SK-N-SH (cell line): Measurements from ENCODE around the gene SCNN1A. TPM values are rescaled to one million over a fixed set of nuclear protein-coding genes. Genes with fewer than 3 reads are reported as not detected.
A peak's percentile ranks its signal among the peaks of the same experiment; 100 is the strongest.

Experiments
- CTCF ChIA-PET: fragments of 300-600, 350-600 bp; formaldehyde crosslinking; extraction: SDS; loops from one replicate; lab custom pipeline; 2021; lab: Yijun Ruan, JAX
- POLR2A ChIA-PET: fragments of 350-600 bp; sonication (Branson Sonifier 250); formaldehyde crosslinking; extraction: SDS; loops from one replicate; lab custom pipeline; 2020; ENCODE audit warnings: antibody characterized with exemption, inconsistent platforms; lab: Yijun Ruan, JAX
- DNase-seq: peaks from one replicate; pipeline ENCODE4 v3.0.0; 2012
- H2AFZ ChIP-seq: fragments of 200-600 bp; sonication (generic); 2 replicates; pipeline ENCODE4 v1.8.1; 2016; ENCODE audit warnings: antibody characterized with exemption, mild to moderate bottlenecking, low read depth
- H3F3A ChIP-seq: fragments of 200-600 bp; sonication (generic); replicated peaks from 2 replicates; pipeline ENCODE3; 2016; ENCODE audit warnings: antibody characterized with exemption, mild to moderate bottlenecking; ENCODE audit not compliant: insufficient read depth
- H3K27ac ChIP-seq, 2 experiments: fragments of 200-500 bp in 1 of 2; fragments of 200-600 bp in 1 of 2; sonication (Bioruptor generic) in 1 of 2; sonication (generic), shearing (Covaris generic) in 1 of 2; 2 replicates each; pipeline versions ENCODE4 v1.5.1 to v1.6.1; 2014 to 2016; ENCODE audit warnings: low read depth in 2 of 2, inconsistent platforms in 1 of 2, low read length in 1 of 2, mild to moderate bottlenecking in 1 of 2, mixed read lengths in 1 of 2
- H3K27me3 ChIP-seq: fragments of 200-600 bp; sonication (generic), shearing (Covaris generic); 2 replicates; pipeline ENCODE4 v1.6.1; 2016; ENCODE audit warnings: mixed run types; ENCODE audit not compliant: insufficient read depth
- H3K36me3 ChIP-seq, 2 experiments: fragments of 200-500 bp in 1 of 2; fragments of 200-600 bp in 1 of 2; sonication (Bioruptor generic) in 1 of 2; sonication (generic) in 1 of 2; replicated peaks in 1 of 2; 2 replicates each; pipeline versions ENCODE3 to v1.5.1; 2014 to 2016; ENCODE audit warnings: low read length in 1 of 2, mild to moderate bottlenecking in 1 of 2; ENCODE audit not compliant: insufficient read depth in 2 of 2, control insufficient read depth in 1 of 2
- H3K4me1 ChIP-seq, 2 experiments: fragments of 200-500 bp in 1 of 2; fragments of 200-600 bp in 1 of 2; sonication (Bioruptor generic) in 1 of 2; sonication (generic), shearing (Covaris generic) in 1 of 2; 2 replicates each; pipeline versions ENCODE4 v1.5.1 to v1.6.1; 2014 to 2016; ENCODE audit warnings: low read depth in 1 of 2, low read length in 1 of 2, mixed run types in 1 of 2; ENCODE audit not compliant: insufficient read depth in 2 of 2, control insufficient read depth in 1 of 2
- H3K4me2 ChIP-seq: fragments of 200-600 bp; sonication (generic), shearing (Covaris generic); 2 replicates; pipeline ENCODE4 v1.6.1; 2017; ENCODE audit warnings: mixed run types
- H3K4me3 ChIP-seq, 2 experiments: fragments of 200-500 bp in 1 of 2; fragments of 200-600 bp in 1 of 2; sonication (Bioruptor generic) in 1 of 2; sonication (generic), shearing (Covaris generic) in 1 of 2; 2 replicates each; pipeline versions ENCODE4 v1.5.1 to v1.8.1; 2014 to 2016; ENCODE audit warnings: low read depth in 2 of 2, inconsistent platforms in 1 of 2, low read length in 1 of 2, mild to moderate bottlenecking in 1 of 2, mixed read lengths in 1 of 2, moderate library complexity in 1 of 2
- H3K79me2 ChIP-seq: fragments of 200-600 bp; sonication (generic); 2 replicates; pipeline ENCODE4 v1.8.1; 2017; ENCODE audit warnings: mild to moderate bottlenecking; ENCODE audit not compliant: insufficient read depth
- H3K9ac ChIP-seq: fragments of 200-600 bp; sonication (generic); 2 replicates; pipeline ENCODE4 v1.6.1; 2017; ENCODE audit warnings: mixed run types
- H3K9me2 ChIP-seq: fragments of 200-600 bp; sonication (generic); 2 replicates; pipeline ENCODE4 v1.6.1; 2017; ENCODE audit warnings: mixed run types
- H3K9me3 ChIP-seq: fragments of 200-600 bp; sonication (generic); 2 replicates; pipeline ENCODE4 v1.6.1; 2017; ENCODE audit warnings: mixed run types, mild to moderate bottlenecking, moderate library complexity
- H4K20me1 ChIP-seq: fragments of 200-600 bp; sonication (generic); 2 replicates; pipeline ENCODE4 v1.6.1; 2017; ENCODE audit warnings: mild to moderate bottlenecking, mixed run types; ENCODE audit not compliant: insufficient read depth
- CHD2 ChIP-seq: fragments of 150-350 bp; IDR thresholded peaks from 2 replicates; pipeline ENCODE4 v1.6.1; 2018; ENCODE audit warnings: low read length; ENCODE audit not compliant: partially characterized antibody
- EP300 ChIP-seq, 2 experiments: IDR thresholded peaks; 2 replicates each; pipeline versions ENCODE4 v1.4.0 to v1.6.1; 2012; ENCODE audit warnings: borderline replicate concordance in 1 of 2, low read depth in 1 of 2, low read length in 1 of 2
- FOXJ3 ChIP-seq: sonication (generic); formaldehyde crosslinking; IDR thresholded peaks from 2 replicates; pipeline ENCODE4 v1.5.1; 2020; ENCODE audit warnings: mild to moderate bottlenecking, missing genetic modification reagents
- FOXM1 ChIP-seq: IDR thresholded peaks from 2 replicates; pipeline ENCODE4 v1.4.0; 2012; ENCODE audit warnings: low read depth, mild to moderate bottlenecking
- JUND ChIP-seq: IDR thresholded peaks from 2 replicates; pipeline ENCODE4 v1.4.0; 2012
- MXI1 ChIP-seq: IDR thresholded peaks from 2 replicates; pipeline ENCODE4 v1.6.1; 2012; ENCODE audit warnings: mild to moderate bottlenecking, low read depth, low read length, improper control_type of control experiment
- POLR2AphosphoS5 ChIP-seq: IDR thresholded peaks from 2 replicates; pipeline ENCODE4 v1.6.1; 2012; ENCODE audit warnings: low read depth, low read length
- RAD21 ChIP-seq: IDR thresholded peaks from 2 replicates; pipeline ENCODE4 v1.6.1; 2012; ENCODE audit warnings: mild to moderate bottlenecking, low read length
- RCOR1 ChIP-seq: fragments of 150-350 bp; IDR thresholded peaks from 2 replicates; pipeline ENCODE4 v1.6.1; 2017; ENCODE audit warnings: antibody characterized with exemption, low read length
- REST ChIP-seq: IDR thresholded peaks from 2 replicates; pipeline ENCODE4 v1.6.1; 2012; ENCODE audit warnings: mild to moderate bottlenecking, low read depth, low read length, moderate library complexity
- SIN3A ChIP-seq: IDR thresholded peaks from 2 replicates; pipeline ENCODE4 v1.6.1; 2012; ENCODE audit warnings: low read depth, mild to moderate bottlenecking, low read length, moderate library complexity, borderline replicate concordance
- TAF1 ChIP-seq: IDR thresholded peaks from 2 replicates; pipeline ENCODE4 v1.6.1; 2012; ENCODE audit warnings: low read depth, mild to moderate bottlenecking, low read length, moderate library complexity, borderline replicate concordance
- TEAD4 ChIP-seq: IDR thresholded peaks from 2 replicates; pipeline ENCODE4 v1.4.0; 2012; ENCODE audit warnings: mild to moderate bottlenecking, borderline replicate concordance; ENCODE audit not compliant: insufficient read depth
- YY1 ChIP-seq: IDR thresholded peaks from 2 replicates; pipeline ENCODE4 v1.4.0; 2012; ENCODE audit warnings: low read depth, mild to moderate bottlenecking
- WGBS: methylation state at CpG from one replicate; pipeline ENCODE4 v1.1.6; 2017; ENCODE audit warnings: low lambda C conversion rate; 5-methylcytosine and 5-hydroxymethylcytosine counted together
- polyA plus RNA-seq, 3 experiments: library from polyadenylated mRNA; depleted of rRNA; stranded (reverse); fragments of >200 nt; gene quantifications; 2 replicates each; pipeline ENCODE4 v1.2.3, GENCODE V29; 2012
- TF ChIP-seq, protein P1 (sequence below): IDR thresholded peaks from 2 replicates; pipeline ENCODE4 v1.4.0; 2012; ENCODE audit warnings: low read depth

Gene SCNN1A
- polyA plus RNA-seq, 1 of the 3 experiments (the other 2 are of a cell fraction), result 1.6 TPM

- Histone ChIP-seq H4K20me1 (peaks cover 7% of the 10 kb centered on the region; the same call in 1 of the 2 replicates), H3K27me3 (no peaks in the 10 kb centered on the region), H2AFZ (peak overlapping the region; percentile 82; the same call in 1 of the 2 replicates), H3F3A (peaks cover 7% of the 10 kb centered on the region), H3K9ac (peak overlapping the region; percentile 99), H3K4me1 (peaks cover 27 to 35% of the 10 kb centered on the region in 2 experiments; a peak in 3 of 4 replicates), H3K9me2 (no peaks in the 10 kb centered on the region), H3K79me2 (peaks cover 55% of the 10 kb centered on the region), H3K4me3 (peak overlapping the region; percentile 77 to 99), H3K36me3 (no peaks in the 10 kb centered on the region), H3K9me3 (no peaks in the 10 kb centered on the region), H3K4me2 (peak overlapping the region; percentile 88), H3K27ac (peak overlapping the region; percentile 88 to 100)
- POLR2A ChIA-PET, result no interaction called here
- 56% methylated on average over 7 of the region's 7 CpGs for WGBS
- TF ChIP-seq FOXM1, result no peak
- no peak for TF ChIP-seq SIN3A
- no peak for TF ChIP-seq MXI1
- TF ChIP-seq, protein P1, sequence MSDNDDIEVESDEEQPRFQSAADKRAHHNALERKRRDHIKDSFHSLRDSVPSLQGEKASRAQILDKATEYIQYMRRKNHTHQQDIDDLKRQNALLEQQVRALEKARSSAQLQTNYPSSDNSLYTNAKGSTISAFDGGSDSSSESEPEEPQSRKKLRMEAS, result no peak
- TF ChIP-seq POLR2AphosphoS5, result no peak
- no peak for DNase-seq
- CTCF ChIA-PET, result interaction anchor here (1.0 to 1.2 kb wide), 2 partner anchors 82 to 195 kb away, joined by 3 read pairs; no protein-coding TSS in a partner anchor
Measured at GRCh38 chr12:6342140-6342889, 33.0 kb downstream of the SCNN1A start.

DNA sequence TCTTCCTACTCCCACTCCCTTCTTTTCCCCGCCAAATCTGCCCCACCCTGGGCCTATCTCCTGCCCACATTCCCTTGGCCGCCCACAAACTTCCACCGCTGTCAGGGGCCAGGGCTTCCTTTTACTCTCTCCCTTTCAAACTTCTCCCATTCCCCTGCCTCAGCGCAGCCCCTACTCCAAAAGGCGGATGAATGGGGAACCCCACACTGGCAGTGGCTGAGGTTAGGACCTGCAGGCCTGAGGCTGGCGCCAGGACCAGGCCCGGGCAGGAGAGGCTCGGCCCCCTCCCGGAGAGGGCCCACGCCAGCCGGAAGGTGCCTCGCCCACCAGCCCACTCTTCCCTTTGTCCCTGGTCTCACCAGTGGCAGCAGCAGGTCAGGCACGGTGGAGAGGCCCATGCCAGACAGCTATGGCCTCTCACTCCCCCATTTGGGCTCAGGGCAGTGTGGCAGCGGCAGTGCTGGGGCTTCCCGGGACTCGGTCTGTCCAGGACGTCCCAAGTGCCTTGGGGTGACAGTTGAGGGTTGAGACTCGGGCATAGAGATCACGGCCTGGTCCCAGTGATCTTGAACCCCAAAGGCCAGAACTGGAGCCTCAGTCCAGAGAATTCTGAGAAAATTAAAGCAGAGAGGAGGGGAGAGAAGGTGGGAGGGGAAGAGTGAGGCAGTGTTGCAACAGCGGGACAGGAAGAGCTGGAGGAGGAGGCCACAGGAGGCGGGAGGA lies 33.8 kb downstream of the SCNN1A start, which contains the start of gene TNFRSF1A:
TSS of gene TNFRSF1A (minus strand) at position 660 of the 723 bp plus-strand sequence. CDS start at position 398, 262 bp downstream.
- H4K20me1 ChIP-seq, result peaks cover 7% of the 10 kb centered on the region; the same call in 1 of the 2 replicates
- peak within 1 kb of the TSS; percentile 82; the same call in 1 of the 2 replicates for H2AFZ ChIP-seq
- DNase-seq, result peak; percentile 83
- H3K4me2 ChIP-seq, result peak within 1 kb of the TSS; percentile 88
- H3K9me3 ChIP-seq, result no peaks in the 10 kb centered on the region
- TF ChIP-seq FOXJ3 (CRISPR knock-in tag) (0 out of 2 replicates have a peak, but pooled peaks have one; percentile 22), CHD2 (peak; percentile 29), TEAD4 (no peak), RAD21 (no peak), YY1 (0 out of 2 replicates have a peak, but pooled peaks have one; percentile 20), MXI1 (peak; percentile 57; the same call in 1 of the 2 replicates), POLR2AphosphoS5 (peak; percentile 91), EP300 (IDR thresholded peaks at IDR 0.05; ENCODE audit: borderline replicate concordance in 1 of 2, low read depth in 1 of 2, low read length in 1 of 2) (no peak), SIN3A (peak; percentile 56; the same call in 1 of the 2 replicates), RCOR1 (no peak), REST (peak; percentile 37; the same call in 1 of the 2 replicates), JUND (no peak), TAF1 (peak; percentile 80)
- TF ChIP-seq, protein P1, result peak; percentile 62; the same call in 1 of the 2 replicates
- peaks cover 13% of the 10 kb centered on the region for H3F3A ChIP-seq
- CTCF ChIA-PET, result interaction anchor here (1.0 to 1.6 kb wide), 4 partner anchors 15 to 196 kb away, joined by 3 to 5 read pairs (median 3); no protein-coding TSS in a partner anchor
- no peaks in the 10 kb centered on the region for H3K9me2 ChIP-seq
- H3K27me3 ChIP-seq, result no peaks in the 10 kb centered on the region
- peak within 1 kb of the TSS; percentile 99 for H3K9ac ChIP-seq
- WGBS, result 1% methylated on average over 20 of the region's 21 CpGs
- H3K27ac ChIP-seq, result peak within 1 kb of the TSS; percentile 88 to 100
- POLR2A ChIA-PET, result no interaction called here
- peaks cover 61% of the 10 kb centered on the region for H3K79me2 ChIP-seq
- no peaks in the 10 kb centered on the region for H3K36me3 ChIP-seq
- peak within 1 kb of the TSS; percentile 77 to 99 for H3K4me3 ChIP-seq
- peaks cover 35 to 42% of the 10 kb centered on the region in 2 experiments; a peak in 3 of 4 replicates for H3K4me1 ChIP-seq
